ENCODE results near the gene ACSM4. TPM values are rescaled to one million over a fixed set of nuclear protein-coding genes. Genes with fewer than 3 reads are reported as not detected.

The ACSM4 gene
- total and polyA plus RNA-seq, 8 donors, result 0.15 TPM; not detected in 7

DNA sequence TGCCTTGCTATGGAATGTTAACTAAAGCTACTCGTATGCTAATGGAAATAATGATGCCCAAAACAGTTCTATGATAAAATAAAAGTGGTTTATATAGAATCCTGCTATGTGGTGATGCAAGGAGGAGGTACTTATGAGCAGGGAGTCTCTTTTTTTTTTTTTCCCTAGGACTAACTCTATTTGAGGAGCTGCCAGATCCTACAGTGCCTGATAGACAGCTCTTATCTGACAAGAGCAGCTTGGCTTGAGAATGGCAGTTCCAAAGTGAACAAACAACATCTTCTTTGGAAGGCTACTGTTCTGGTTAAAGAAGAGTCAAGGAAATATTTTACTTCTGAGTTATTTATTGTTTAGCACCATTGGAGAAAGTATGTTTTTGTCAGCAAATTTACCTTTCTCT is 10.2 kb upstream of the ACSM4 start:
- H3K9me3 ChIP-seq, result peaks cover 0 to 14% of the 10 kb centered on the region in 2 donors
- H3K27me3 ChIP-seq, result peaks cover 0 to 6% of the 10 kb centered on the region in 2 donors
- H3K27ac ChIP-seq, result no peak overlapping the region
- intact Hi-C loops (cut with DNase I), result no loop called here
- ATAC-seq (no peak), DNase-seq (no peak)
- H3K4me3 ChIP-seq, result no peak overlapping the region
- H3K36me3 ChIP-seq, result no peaks in the 10 kb centered on the region
- TF ChIP-seq, protein P1, sequence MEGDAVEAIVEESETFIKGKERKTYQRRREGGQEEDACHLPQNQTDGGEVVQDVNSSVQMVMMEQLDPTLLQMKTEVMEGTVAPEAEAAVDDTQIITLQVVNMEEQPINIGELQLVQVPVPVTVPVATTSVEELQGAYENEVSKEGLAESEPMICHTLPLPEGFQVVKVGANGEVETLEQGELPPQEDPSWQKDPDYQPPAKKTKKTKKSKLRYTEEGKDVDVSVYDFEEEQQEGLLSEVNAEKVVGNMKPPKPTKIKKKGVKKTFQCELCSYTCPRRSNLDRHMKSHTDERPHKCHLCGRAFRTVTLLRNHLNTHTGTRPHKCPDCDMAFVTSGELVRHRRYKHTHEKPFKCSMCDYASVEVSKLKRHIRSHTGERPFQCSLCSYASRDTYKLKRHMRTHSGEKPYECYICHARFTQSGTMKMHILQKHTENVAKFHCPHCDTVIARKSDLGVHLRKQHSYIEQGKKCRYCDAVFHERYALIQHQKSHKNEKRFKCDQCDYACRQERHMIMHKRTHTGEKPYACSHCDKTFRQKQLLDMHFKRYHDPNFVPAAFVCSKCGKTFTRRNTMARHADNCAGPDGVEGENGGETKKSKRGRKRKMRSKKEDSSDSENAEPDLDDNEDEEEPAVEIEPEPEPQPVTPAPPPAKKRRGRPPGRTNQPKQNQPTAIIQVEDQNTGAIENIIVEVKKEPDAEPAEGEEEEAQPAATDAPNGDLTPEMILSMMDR (IDR thresholded peaks at IDR 0.05), result no peak
- no peaks in the 10 kb centered on the region for H3K4me1 ChIP-seq

DNA sequence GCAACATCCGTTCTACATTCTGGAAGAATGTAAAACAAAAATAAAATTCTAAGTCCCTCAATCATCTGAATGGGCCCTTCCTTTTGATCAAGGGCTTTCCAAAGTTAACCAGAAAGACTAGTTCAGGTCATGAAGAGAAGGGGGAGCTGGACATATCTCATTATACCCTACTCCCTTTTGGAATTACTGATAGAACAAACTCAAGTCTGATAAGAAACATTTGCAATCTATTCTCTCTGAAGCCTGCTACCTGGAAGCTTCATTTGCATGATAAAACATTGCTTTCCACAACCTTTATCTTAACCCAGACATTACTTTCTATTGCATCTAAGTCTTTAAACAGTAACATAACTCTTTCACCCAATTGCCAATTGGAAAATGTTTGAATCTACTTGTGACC is 8.3 kb upstream of the ACSM4 start:
- Histone ChIP-seq H3K36me3 (no peaks in the 10 kb centered on the region), H3K27me3 (peaks cover 0 to 9% of the 10 kb centered on the region in 2 donors), H3K4me1 (no peaks in the 10 kb centered on the region), H3K4me3 (no peak overlapping the region), H3K27ac (no peak overlapping the region), H3K9me3 (peaks cover 0 to 3% of the 10 kb centered on the region in 2 donors)
- intact Hi-C loops (cut with DNase I), result no loop called here
- no peak for ATAC-seq
- TF ChIP-seq, protein P1 (IDR thresholded peaks at IDR 0.05), result no peak
- no peak for DNase-seq

DNA sequence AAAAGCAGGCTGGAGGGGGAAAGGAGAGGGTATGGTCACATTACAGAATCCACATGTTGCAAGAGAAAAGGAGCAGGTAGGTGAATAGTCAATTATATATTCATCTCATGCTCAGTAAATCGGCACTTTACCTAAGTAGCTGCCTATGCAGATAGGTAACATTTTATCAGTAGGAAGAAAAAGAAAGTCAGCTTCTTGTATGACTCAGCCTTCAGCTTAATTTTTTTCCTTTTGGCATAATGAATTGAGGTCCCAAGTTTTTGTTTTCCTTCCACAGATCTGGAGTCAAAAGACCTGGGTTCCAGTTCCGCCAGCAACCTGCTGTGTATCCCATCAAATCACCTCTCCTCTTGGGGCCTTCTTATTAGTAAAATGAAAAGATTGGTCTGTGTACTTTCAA is 6.0 kb upstream of the ACSM4 start:
- intact Hi-C loops (cut with DNase I), result no loop called here
- DNase-seq, result no peak
- Histone ChIP-seq H3K36me3 (no peaks in the 10 kb centered on the region), H3K4me3 (no peak overlapping the region), H3K4me1 (no peaks in the 10 kb centered on the region), H3K27me3 (peaks cover 0 to 9% of the 10 kb centered on the region in 2 donors), H3K9me3 (no peaks in the 10 kb centered on the region), H3K27ac (no peak overlapping the region)
- TF ChIP-seq, protein P1 (IDR thresholded peaks at IDR 0.05), result no peak
- ATAC-seq, result no peak

DNA sequence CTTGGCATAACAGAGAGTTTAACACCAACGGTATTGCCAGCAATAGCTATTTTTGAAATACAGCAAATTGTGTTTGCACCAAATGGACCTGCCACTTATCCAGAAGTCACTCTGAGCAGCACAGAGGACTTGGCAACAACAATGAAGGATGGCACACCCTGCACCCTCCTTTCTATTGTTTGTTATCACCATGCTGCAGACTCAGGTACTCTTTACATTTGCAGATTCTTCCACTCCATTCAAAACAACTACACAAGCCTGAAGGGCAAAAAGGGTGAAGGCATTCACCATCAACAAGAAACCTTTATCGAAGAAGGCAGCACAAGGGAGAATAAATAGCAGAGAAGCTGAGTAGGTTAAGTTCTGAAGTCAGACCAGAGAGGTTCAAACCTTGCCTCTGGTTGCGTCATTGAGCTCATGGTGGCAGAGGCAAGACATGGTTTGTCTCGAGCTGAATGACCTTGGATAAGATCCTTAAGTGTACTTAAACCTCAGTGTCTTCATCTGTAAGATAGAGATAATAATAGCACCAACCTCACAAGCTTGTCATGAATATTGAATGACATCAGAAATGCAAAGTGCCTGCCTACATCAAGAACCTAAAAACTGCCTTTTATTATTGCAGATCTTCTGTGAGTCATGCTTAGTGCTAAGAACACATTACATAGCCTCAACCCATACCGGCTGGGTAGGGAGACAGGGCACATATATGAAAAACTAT is 1.4 kb upstream of the ACSM4 start:
- no peak for DNase-seq
- Histone ChIP-seq H3K27me3 (peaks cover 0 to 4% of the 10 kb centered on the region in 2 donors), H3K36me3 (no peaks in the 10 kb centered on the region), H3K4me1 (no peaks in the 10 kb centered on the region), H3K9me3 (no peaks in the 10 kb centered on the region), H3K4me3 (no peak overlapping the region), H3K27ac (no peak overlapping the region)
- intact Hi-C loops (cut with DNase I), result no loop called here
- no peak for ATAC-seq
- TF ChIP-seq, protein P1 (IDR thresholded peaks at IDR 0.05), result no peak

DNA sequence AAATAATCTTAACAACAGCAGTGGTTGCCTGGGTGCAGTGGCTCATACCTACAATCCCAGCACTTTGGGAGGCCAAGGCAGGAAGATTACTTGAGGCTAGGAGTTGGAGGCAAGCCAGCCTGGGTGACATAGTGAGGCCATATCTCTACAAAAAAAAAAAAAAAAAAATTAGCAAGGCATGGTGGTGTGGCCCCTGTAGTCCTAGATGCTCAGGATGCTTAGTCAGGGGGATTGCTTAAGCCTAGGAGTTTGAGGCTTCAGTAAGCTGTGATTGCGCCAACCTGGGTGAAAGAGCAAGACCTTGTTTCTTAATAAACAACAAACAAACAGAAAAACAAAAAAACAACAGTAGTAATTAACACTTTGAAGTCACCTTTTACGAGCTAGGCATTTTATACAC is 642 bp upstream of the ACSM4 start:
- ATAC-seq, result no peak
- Histone ChIP-seq H3K4me1 (no peaks in the 10 kb centered on the region), H3K27ac (no peak overlapping the region), H3K36me3 (no peaks in the 10 kb centered on the region), H3K4me3 (no peak overlapping the region), H3K9me3 (no peaks in the 10 kb centered on the region), H3K27me3 (peaks cover 0 to 4% of the 10 kb centered on the region in 2 donors)
- TF ChIP-seq, protein P1 (IDR thresholded peaks at IDR 0.05), result no peak
- intact Hi-C loops (cut with DNase I), result no loop called here
- no peak for DNase-seq
